Gastroesophageal sphincter (tissue), 3 donors: Measurements from ENCODE around the gene SLC44A4.
"Not testable (repeated sequence)": the region's sequence is repeated elsewhere in the genome, so short reads cannot be mapped to it uniquely, and the experiment has no call there.

Experiments used
- POLR2A ChIP-seq, 2 donors: fragments of 450-650 bp; IDR thresholded peaks; one replicate each; pipeline ENCODE4 v1.6.1; 2017; ENCODE audit warnings: antibody characterized with exemption in 2 of 2, mild to moderate bottlenecking in 2 of 2, moderate library complexity in 1 of 2
- TF ChIP-seq, protein P1 (sequence below), 4 experiments: fragments of 200-600 bp in 2 of 4; fragments of 450-650 bp in 2 of 4; sonication (generic) in 1 of 4; IDR thresholded peaks; one replicate each; pipeline ENCODE4 v1.5.1; 2017 to 2019; ENCODE audit warnings: antibody characterized with exemption in 4 of 4, mild to moderate bottlenecking in 2 of 4, moderate library complexity in 2 of 4

DNA sequence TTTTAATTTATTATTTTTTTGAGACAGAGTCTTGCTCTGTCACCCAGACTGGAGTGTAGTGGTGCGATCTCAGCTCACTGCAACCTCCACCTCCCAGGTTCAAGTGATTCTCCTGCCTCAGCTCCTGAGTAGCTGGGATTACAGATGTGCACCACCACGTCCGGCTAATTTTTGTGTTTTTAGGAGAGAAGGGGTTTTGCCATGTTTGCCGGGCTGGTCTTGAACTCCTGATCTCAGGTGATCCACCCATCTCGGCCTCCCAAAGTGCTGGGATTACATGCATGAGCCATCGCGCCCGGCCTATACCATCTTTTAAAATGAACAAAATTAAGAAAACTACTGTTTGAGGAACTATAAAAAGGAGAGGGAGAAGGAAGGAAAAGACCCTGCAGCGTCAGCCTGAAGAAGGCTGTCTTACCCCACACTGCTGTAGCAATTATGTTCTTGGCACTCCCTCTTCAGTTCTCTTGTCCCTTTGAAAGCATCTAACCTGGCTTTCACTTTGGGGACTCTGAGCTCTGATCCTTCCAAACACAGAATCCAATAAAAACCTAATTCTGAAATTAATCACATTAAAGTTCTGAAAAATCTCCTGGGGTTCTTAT is 55.1 kb downstream of the SLC44A4 start:
- TF ChIP-seq, protein P1, sequence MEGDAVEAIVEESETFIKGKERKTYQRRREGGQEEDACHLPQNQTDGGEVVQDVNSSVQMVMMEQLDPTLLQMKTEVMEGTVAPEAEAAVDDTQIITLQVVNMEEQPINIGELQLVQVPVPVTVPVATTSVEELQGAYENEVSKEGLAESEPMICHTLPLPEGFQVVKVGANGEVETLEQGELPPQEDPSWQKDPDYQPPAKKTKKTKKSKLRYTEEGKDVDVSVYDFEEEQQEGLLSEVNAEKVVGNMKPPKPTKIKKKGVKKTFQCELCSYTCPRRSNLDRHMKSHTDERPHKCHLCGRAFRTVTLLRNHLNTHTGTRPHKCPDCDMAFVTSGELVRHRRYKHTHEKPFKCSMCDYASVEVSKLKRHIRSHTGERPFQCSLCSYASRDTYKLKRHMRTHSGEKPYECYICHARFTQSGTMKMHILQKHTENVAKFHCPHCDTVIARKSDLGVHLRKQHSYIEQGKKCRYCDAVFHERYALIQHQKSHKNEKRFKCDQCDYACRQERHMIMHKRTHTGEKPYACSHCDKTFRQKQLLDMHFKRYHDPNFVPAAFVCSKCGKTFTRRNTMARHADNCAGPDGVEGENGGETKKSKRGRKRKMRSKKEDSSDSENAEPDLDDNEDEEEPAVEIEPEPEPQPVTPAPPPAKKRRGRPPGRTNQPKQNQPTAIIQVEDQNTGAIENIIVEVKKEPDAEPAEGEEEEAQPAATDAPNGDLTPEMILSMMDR (IDR thresholded peaks at IDR 0.05), result not testable (repeated sequence)
- not testable (repeated sequence) for TF ChIP-seq POLR2A (IDR thresholded peaks at IDR 0.05)
